IgD-negative memory B cell (primary cell): ENCODE data around the gene LIF. TPM values are rescaled to one million over a fixed set of nuclear protein-coding genes. Genes with fewer than 3 reads are reported as not detected.

Experiments used
- H3K27ac Mint-ChIP-seq, 3 donors: one replicate each; pipeline ENCODE4 v1.8.0; 2020 to 2022; ENCODE audit warnings: mild to moderate bottlenecking in 3 of 3, mixed read lengths in 3 of 3, moderate library complexity in 1 of 3
- H3K27me3 Mint-ChIP-seq: one replicate; pipeline ENCODE4 v1.8.0; 2021; ENCODE audit warnings: mixed read lengths
- H3K36me3 Mint-ChIP-seq: one replicate; pipeline ENCODE4 v1.8.0; 2020; ENCODE audit warnings: mild to moderate bottlenecking, mixed read lengths
- H3K4me1 Mint-ChIP-seq, 3 donors: one replicate each; pipeline ENCODE4 v1.8.0; 2020 to 2022; ENCODE audit warnings: mixed read lengths in 3 of 3, mild to moderate bottlenecking in 1 of 3
- H3K4me3 Mint-ChIP-seq, 4 donors: one replicate each; pipeline ENCODE4 v1.8.0; 2020 to 2022; ENCODE audit warnings: mild to moderate bottlenecking in 4 of 4, mixed read lengths in 4 of 4, moderate library complexity in 3 of 4
- H3K9me3 Mint-ChIP-seq, 3 donors: one replicate each; pipeline ENCODE4 v1.8.0; 2020 to 2021; ENCODE audit warnings: mixed read lengths in 3 of 3, mild to moderate bottlenecking in 1 of 3
- polyA plus RNA-seq: library from polyadenylated mRNA; unstranded; fragments of 300-500 nt; fragmentation: Illumina TruSeq; gene quantifications from one replicate; pipeline ENCODE4 v1.2.3, GENCODE V29; 2021

Gene LIF
- polyA plus RNA-seq, 1 donor from 2014 or later: not detected

- Mint-ChIP-seq H3K36me3 (no peaks in the 10 kb centered on the region), H3K27me3 (no peaks in the 10 kb centered on the region), H3K27ac (no peak overlapping the region), H3K4me1 (peaks cover 20 to 33% (median 32%) of the 10 kb centered on the region in 3 donors), H3K9me3 (peaks cover 0 to 1% (median 0%) of the 10 kb centered on the region in 3 donors), H3K4me3 (peak overlapping the region in 2 of 4 donors; percentile 12 to 90)
Measured at GRCh38 chr22:30196141-30196879, 50.2 kb downstream of the LIF start.

- H3K27ac Mint-ChIP-seq: no peak overlapping the region
- no peaks in the 10 kb centered on the region for H3K27me3 Mint-ChIP-seq
- peak overlapping the region in 1 of 4 donors; percentile 63 for H3K4me3 Mint-ChIP-seq
- H3K4me1 Mint-ChIP-seq: peaks cover 21 to 40% (median 37%) of the 10 kb centered on the region in 3 donors
- H3K36me3 Mint-ChIP-seq: no peaks in the 10 kb centered on the region
- H3K9me3 Mint-ChIP-seq: no peaks in the 10 kb centered on the region
Measured at GRCh38 chr22:30195245-30196140, 51.1 kb downstream of the LIF start.

GRCh38 chr22:30193031-30193775 is 53.4 kb downstream of the LIF start:
- Mint-ChIP-seq H3K4me1 (peaks cover 21 to 41% (median 36%) of the 10 kb centered on the region in 3 donors), H3K4me3 (peak overlapping the region in 1 of 4 donors; percentile 20), H3K27me3 (peaks cover 6% of the 10 kb centered on the region), H3K9me3 (no peaks in the 10 kb centered on the region), H3K36me3 (no peaks in the 10 kb centered on the region), H3K27ac (no peak overlapping the region)

- Mint-ChIP-seq H3K4me3 (peak overlapping the region in 2 of 4 donors; percentile 47 to 75), H3K9me3 (no peaks in the 10 kb centered on the region), H3K27ac (peak overlapping the region in 1 of 3 donors; percentile 50), H3K4me1 (peaks cover 21 to 40% (median 35%) of the 10 kb centered on the region in 3 donors), H3K27me3 (peaks cover 6% of the 10 kb centered on the region), H3K36me3 (no peaks in the 10 kb centered on the region)
Measured at GRCh38 chr22:30192427-30192826, 54.1 kb downstream of the LIF start.

- H3K27me3 Mint-ChIP-seq: peaks cover 6% of the 10 kb centered on the region
- peak overlapping the region in 1 of 3 donors; percentile 26 for H3K27ac Mint-ChIP-seq
- H3K4me3 Mint-ChIP-seq: no peak overlapping the region
- H3K36me3 Mint-ChIP-seq: no peaks in the 10 kb centered on the region
- H3K4me1 Mint-ChIP-seq: peaks cover 16 to 33% (median 29%) of the 10 kb centered on the region in 3 donors
- H3K9me3 Mint-ChIP-seq: no peaks in the 10 kb centered on the region
Measured at GRCh38 chr22:30191040-30191701, 55.4 kb downstream of the LIF start.

GRCh38 chr22:30190574-30190973 is 56.0 kb downstream of the LIF start:
- no peaks in the 10 kb centered on the region for H3K9me3 Mint-ChIP-seq
- H3K36me3 Mint-ChIP-seq: no peaks in the 10 kb centered on the region
- H3K27me3 Mint-ChIP-seq: peaks cover 6% of the 10 kb centered on the region
- H3K4me1 Mint-ChIP-seq: peaks cover 16 to 32% (median 23%) of the 10 kb centered on the region in 3 donors
- H3K4me3 Mint-ChIP-seq: peak overlapping the region in 1 of 4 donors; percentile 15
- peak overlapping the region in 2 of 3 donors; percentile 26 to 78 for H3K27ac Mint-ChIP-seq

Other genes with a start within 250 kb of the LIF start
- gene HORMAD2, start 166.3 kb downstream of the LIF start, polyA plus RNA-seq: not detected
- gene OSM, start 20.1 kb upstream of the LIF start, polyA plus RNA-seq: 0.79 TPM
- gene CASTOR1, start 42.7 kb upstream of the LIF start, polyA plus RNA-seq: 15.7 TPM
- gene TBC1D10A, start 80.2 kb upstream of the LIF start, polyA plus RNA-seq: 44.0 TPM
- 120 TPM for gene SF3A1, start 110.1 kb upstream of the LIF start, polyA plus RNA-seq
- 1.6 TPM for gene CCDC157, start 110.2 kb upstream of the LIF start, polyA plus RNA-seq
- gene RNF215, start 140.7 kb upstream of the LIF start, polyA plus RNA-seq: 0.20 TPM
- gene SEC14L2, start 150.3 kb upstream of the LIF start, polyA plus RNA-seq: 1.1 TPM
- gene MTFP1, start 179.0 kb upstream of the LIF start, polyA plus RNA-seq: 27.8 TPM
- not detected for gene SEC14L3, start 225.3 kb upstream of the LIF start, polyA plus RNA-seq